Activated CD8-positive, alpha-beta memory T cell treated with anti-CD3 and anti-CD28 coated beads for 48 hours (primary cell): ENCODE data around the gene ASCC3.
"Not testable (repeated sequence)": the region's sequence is repeated elsewhere in the genome, so short reads cannot be mapped to it uniquely, and the experiment has no call there.

Experiments used
- DNase-seq, 3 experiments: peaks; one replicate each; pipeline ENCODE4 v3.0.0-alpha.2; 2020; ENCODE audit warnings: low read depth in 2 of 3, low spot score in 2 of 3

The ASCC3 gene

GRCh38 chr6:100806296-100806695, 74.8 kb downstream of the ASCC3 start:
- DNase-seq, result no peak

GRCh38 chr6:100803264-100804045, 77.7 kb downstream of the ASCC3 start:
- no peak for DNase-seq

GRCh38 chr6:100801036-100801435, 80.1 kb downstream of the ASCC3 start:
- DNase-seq, result no peak

DNA sequence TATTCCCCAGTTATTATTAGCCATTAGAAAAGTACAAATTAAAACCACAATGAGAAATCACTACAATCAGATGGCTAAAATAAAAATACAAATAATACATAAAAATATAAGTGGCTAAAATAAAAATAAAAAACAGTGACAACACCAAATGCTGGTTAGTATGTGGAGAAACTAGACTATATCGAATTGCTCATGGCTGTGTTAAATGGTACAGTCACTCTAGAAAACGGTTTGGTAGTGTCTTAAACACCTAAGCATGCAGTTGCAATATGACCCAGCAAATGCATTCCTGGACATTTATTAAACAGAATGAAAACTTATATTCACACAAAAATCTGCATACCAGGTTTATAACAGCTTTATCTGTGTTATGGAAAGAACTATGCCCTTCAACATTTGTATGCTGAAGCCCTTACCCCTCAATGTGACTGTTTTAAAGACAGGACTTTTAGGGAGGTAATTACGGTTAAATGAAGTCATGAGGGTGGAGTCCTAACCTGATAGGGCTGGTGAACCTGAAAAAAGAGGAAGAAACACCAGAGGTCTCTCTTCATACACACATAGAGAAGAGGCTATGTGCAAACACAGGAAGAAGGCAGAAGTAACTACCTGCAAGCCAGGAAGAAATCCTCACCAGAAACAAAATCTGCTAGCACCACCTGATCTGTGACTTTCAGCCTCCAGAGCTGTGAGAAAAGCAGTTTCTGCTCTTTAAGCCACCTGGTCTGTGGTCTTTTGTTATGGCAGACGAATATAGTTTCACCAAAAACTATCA, 84.9 kb downstream of the ASCC3 start:
- DNase-seq, result no peak

DNA sequence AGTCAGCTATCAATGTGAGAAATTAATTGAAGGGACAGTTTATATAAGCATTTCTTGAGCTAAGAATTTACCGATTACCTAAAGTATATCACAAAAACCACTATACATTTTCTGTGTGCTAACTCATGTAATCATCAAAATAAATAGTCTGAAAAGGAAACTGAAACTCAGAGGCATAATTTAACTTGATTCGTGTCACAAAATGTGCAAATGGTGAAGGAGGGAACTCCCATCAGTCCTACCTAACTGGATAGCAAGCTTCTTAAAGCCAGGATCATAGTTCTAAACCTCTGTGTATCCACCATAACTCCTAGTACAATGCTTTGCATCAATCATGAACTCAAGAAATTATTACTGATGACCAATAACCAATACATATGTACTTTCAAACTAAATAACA, 91.0 kb downstream of the ASCC3 start:
- DNase-seq, result no peak

DNA sequence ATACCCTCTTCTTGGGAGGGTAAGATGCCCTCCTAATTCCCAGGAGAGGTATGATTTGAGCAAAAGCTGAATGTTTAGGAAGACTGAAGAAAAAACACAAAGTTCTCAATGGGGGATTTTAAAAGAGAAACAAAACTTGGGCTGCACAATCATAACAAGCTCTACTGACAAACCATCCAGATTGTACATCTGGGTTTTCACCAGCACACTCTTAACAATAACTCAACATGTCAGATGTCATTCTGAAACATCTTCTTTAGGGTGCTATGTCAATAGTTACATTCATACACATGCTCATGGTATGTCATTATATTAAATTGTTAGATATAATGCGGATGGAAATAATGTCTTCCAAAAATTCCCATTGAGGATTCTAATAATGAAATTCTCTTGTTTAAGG, 95.1 kb downstream of the ASCC3 start:
- no peak for DNase-seq

GRCh38 chr6:100780648-100781047, 100.5 kb downstream of the ASCC3 start:
- no peak for DNase-seq

DNA sequence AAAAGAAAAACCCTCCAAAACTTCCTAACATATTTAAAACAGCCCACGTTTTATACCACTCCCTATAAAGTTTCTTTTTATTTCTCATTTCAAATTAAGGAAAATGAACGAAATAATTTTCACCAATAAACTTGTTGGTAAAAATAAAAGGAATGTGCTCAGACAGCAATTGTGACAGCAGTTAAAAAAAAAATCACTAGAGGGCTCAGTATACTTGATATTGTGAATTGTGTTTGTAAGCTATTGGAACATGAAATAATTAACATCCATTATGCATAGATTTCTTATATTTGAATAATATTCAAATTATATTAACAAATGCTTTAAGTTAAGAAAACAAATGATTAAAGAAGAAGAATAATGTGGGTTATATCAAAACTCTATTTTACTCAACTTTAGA, 105.5 kb downstream of the ASCC3 start:
- no peak for DNase-seq

DNA sequence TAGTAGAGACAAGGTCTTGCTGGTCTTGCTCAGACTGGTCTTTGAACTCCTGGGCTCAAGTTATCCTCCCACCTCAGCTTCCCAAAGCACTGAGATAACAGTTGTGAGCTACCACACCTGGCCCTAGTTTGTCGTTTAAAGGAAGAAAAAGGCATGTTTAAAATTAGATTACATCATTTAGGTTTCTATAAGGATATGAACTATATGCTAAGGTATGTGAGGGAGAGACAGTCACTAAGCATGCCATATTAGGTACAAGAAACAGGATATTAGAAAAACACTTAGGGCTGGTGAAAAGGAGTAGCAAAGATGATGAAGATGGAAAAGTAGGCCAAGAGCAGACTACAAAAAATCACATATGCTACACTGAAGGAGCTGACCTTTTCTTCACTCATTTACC, 106.4 kb downstream of the ASCC3 start:
- no peak for DNase-seq

- no peak for DNase-seq
Observed at GRCh38 chr6:100768816-100769351, 112.2 kb downstream of the ASCC3 start.

- no peak for DNase-seq
Observed at GRCh38 chr6:100763617-100764241, 117.4 kb downstream of the ASCC3 start.

DNA sequence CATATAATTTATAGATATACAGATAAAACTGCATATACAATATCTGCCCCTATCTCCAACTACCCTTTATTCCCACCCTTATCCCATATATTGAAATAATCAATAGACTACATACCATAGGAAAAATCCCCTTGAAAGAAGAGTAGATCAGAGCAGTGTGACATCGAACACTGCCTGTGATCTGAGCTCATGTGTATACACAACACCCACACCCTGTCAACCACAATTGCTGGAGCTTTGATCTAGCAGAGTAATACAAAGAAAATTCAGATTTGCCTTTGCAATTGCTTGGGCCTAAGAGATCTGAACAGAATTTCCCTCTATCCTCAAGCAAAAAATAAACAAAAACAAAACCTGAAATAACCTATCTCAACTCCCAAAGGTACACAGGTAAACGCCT, 119.3 kb downstream of the ASCC3 start:
- DNase-seq, result no peak

- DNase-seq, result not testable (repeated sequence)
Observed at GRCh38 chr6:100758386-100758785, 122.7 kb downstream of the ASCC3 start.

DNA sequence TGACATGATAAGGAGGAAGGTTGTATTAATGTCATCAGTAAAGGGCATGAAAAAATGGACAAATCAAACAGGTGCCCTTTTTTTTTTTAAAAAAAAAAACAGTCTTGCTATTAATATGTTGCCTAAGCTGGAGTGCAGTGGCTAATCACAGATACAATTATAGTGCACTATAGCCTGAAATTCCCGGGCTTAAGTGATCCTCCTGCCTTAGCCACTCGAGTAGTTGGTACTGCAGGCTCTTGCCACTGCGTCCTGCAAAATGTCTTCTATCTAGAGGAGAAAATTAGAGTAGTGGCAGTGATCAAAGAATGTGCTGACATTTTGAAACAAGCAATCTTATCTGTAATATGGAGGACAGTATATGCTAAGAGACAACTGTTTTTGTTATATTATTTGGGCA, 127.7 kb downstream of the ASCC3 start:
- no peak for DNase-seq

DNA sequence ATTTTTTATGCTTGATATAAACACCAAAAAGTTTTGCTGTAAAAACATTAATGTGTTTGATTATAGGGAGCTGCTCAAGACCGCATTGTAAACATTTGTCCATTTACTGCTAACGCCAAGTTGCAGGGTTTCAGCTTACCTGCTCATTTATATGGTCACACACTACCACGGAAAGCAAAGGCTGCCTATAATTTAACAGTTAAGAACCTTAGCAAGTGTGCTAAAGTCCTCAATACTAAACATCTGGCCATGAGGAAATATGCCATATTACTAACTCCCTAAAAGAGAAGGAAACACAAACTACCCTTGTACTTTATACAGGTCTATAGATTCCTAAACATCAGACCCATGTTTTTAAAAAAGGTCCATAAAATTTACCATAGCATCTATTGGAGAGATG, 129.5 kb downstream of the ASCC3 start:
- no peak for DNase-seq

- DNase-seq, result no peak
Observed at GRCh38 chr6:100745419-100746041, 135.6 kb downstream of the ASCC3 start.

GRCh38 chr6:100740439-100740838, 140.7 kb downstream of the ASCC3 start:
- DNase-seq, result no peak

- DNase-seq, result not testable (repeated sequence)
Observed at GRCh38 chr6:100737720-100738119, 143.4 kb downstream of the ASCC3 start.

- no peak for DNase-seq
Observed at GRCh38 chr6:100731411-100731810, 149.7 kb downstream of the ASCC3 start.

- DNase-seq, result no peak
Observed at GRCh38 chr6:100730001-100730980, 150.8 kb downstream of the ASCC3 start.
